Activated B cell treated with CpG ODN at 0.5 μM for 24 hours (primary cell): Measurements from ENCODE around the gene PSMC5. TPM values are rescaled to one million over a fixed set of nuclear protein-coding genes. Genes with fewer than 3 reads are reported as not detected.

Experiments used
- ATAC-seq: fragments of 200-7000 bp; cut with Tn5 transposase; one replicate; pipeline ENCODE4 v1.10.0; 2021; ENCODE audit warnings: low read depth, mild to moderate bottlenecking, moderate library complexity
- CTCF ChIA-PET: fragments of 350-600 bp; sonication (Branson Sonifier 250); formaldehyde crosslinking; loops from one replicate; lab custom pipeline; 2021; ENCODE audit warnings: antibody characterized with exemption; lab: Charles Lee
- POLR2A ChIA-PET: fragments of 350-600 bp; sonication (Branson Sonifier 250); formaldehyde crosslinking; loops from one replicate; lab custom pipeline; 2021; ENCODE audit warnings: antibody characterized with exemption; lab: Charles Lee
- DNase-seq: peaks from one replicate; pipeline ENCODE4 v3.0.0; 2022
- H3K27ac Mint-ChIP-seq: one replicate; pipeline ENCODE4 v1.8.0; 2020; ENCODE audit warnings: mixed read lengths
- H3K27me3 Mint-ChIP-seq: one replicate; pipeline ENCODE4 v1.8.0; 2021; ENCODE audit warnings: mixed read lengths
- H3K36me3 Mint-ChIP-seq: one replicate; pipeline ENCODE4 v1.8.0; 2021; ENCODE audit warnings: low read depth, mixed read lengths
- H3K4me1 Mint-ChIP-seq: one replicate; pipeline ENCODE4 v1.8.0; 2021; ENCODE audit warnings: mixed read lengths
- H3K4me3 Mint-ChIP-seq: one replicate; pipeline ENCODE4 v1.8.0; 2020; ENCODE audit warnings: mild to moderate bottlenecking, mixed read lengths
- H3K9me3 Mint-ChIP-seq: one replicate; pipeline ENCODE4 v1.8.0; 2020; ENCODE audit warnings: mixed read lengths
- CTCF ChIP-seq: fragments of 200-600 bp; IDR thresholded peaks from one replicate; pipeline ENCODE4 v1.8.0; 2022; ENCODE audit warnings: antibody characterized with exemption, mild to moderate bottlenecking
- intact Hi-C: fragments of 100-400 bp; cut with micrococcal nuclease; formaldehyde crosslinking; loops from one replicate; pipeline ENCODE4 v1.15.1; 2024
- total RNA-seq: library from RNA; stranded (reverse); gene quantifications from 2 replicates; pipeline ENCODE4 v1.2.3, GENCODE V29; 2022

The PSMC5 gene
- total RNA-seq, 1 donor from 2014 or later: 157 TPM

DNA sequence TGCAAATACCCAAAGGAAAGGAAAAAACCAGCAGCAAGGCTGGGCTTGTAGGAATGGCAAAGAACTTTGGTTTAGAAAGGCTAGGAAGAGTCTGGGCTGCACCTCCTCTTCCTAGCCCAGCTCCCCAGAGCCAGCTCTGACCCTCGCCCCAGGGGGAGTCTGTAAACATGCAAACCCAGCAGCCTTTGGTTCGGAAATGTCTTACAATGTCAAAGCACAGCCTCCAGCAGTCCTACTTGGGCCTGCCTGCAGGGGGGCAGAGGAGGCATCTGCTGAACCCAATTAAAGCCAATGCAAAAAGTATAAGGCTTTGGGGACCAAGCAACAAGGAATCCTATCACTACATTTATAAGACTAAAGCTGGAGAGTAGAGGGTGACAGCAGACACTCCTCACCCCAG, 5.2 kb downstream of the PSMC5 start:
- ChIA-PET CTCF (interaction anchor here (1.3 kb wide), 1 partner anchor 9 kb away, joined by 5 read pairs; no protein-coding TSS in a partner anchor), POLR2A (interaction anchor here (0.9 to 5.3 kb wide), 5 partner anchors 8 to 136 kb away, joined by 3 to 30 read pairs (median 4); partner anchors contain the start of genes DDX42 and SMARCD2)
- no peaks in the 10 kb centered on the region for H3K9me3 Mint-ChIP-seq
- H3K4me1 Mint-ChIP-seq: peaks cover 54% of the 10 kb centered on the region
- DNase-seq (no peak), ATAC-seq (no peak)
- no peak overlapping the region for H3K27ac Mint-ChIP-seq
- TF ChIP-seq CTCF: no peak
- H3K27me3 Mint-ChIP-seq: no peaks in the 10 kb centered on the region
- no peak overlapping the region for H3K4me3 Mint-ChIP-seq
- peaks cover 90% of the 10 kb centered on the region for H3K36me3 Mint-ChIP-seq
- intact Hi-C loops: no loop called here

DNA sequence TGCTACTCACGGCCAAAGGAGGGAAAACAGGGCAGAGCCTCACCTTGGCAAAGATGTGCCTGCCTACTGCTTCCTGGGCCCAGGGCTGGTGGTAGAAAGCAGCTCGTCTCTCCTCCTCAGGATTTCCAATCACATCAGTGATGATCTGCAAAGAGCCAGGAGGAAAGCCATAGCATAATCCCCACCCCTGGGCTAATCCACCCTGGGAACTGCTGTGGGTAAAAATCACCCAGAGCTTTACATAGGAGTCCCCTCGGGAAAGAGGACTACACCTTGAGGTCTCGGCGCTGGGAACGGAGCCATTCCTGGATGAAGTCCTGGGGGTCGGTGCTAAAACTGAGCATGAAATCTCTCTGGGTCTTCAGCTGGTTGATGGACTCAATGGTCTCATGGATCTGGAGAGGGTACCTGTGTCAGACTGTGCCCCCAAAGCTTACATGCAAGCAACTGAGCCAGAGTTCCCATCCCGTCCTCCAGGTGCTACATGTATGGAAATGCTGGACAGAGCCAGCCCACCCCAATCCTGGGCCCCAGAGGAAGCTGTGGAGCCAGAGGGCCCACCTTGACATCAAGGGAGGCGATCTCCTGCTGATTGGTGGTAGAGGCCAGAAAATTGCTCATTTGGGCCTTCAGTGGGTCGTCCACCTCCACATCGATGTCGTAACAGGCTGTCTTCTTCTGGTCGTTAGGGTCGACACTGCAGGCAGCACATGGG, 6.0 kb downstream of the PSMC5 start:
- ATAC-seq: no peak
- Mint-ChIP-seq H3K9me3 (no peaks in the 10 kb centered on the region), H3K4me3 (no peak overlapping the region), H3K27me3 (no peaks in the 10 kb centered on the region), H3K4me1 (peaks cover 53% of the 10 kb centered on the region), H3K36me3 (peaks cover 85% of the 10 kb centered on the region), H3K27ac (no peak overlapping the region)
- ChIA-PET CTCF (interaction anchor here (1.3 kb wide), 1 partner anchor 9 kb away, joined by 5 read pairs; no protein-coding TSS in a partner anchor), POLR2A (interaction anchor here (0.9 to 5.3 kb wide), 4 partner anchors 10 to 312 kb away, joined by 4 to 30 read pairs (median 5); partner anchors contain the start of genes DDX42 and SMARCD2)
- no peak for TF ChIP-seq CTCF
- intact Hi-C loops: no loop called here
- no peak for DNase-seq

- no peak overlapping the region for H3K27ac Mint-ChIP-seq
- ATAC-seq: no peak
- intact Hi-C loops: loop anchor here (2.0 kb wide), 1 partner anchor 221 kb away; no protein-coding TSS in a partner anchor
- no peak for TF ChIP-seq CTCF
- H3K36me3 Mint-ChIP-seq: peaks cover 78% of the 10 kb centered on the region
- H3K4me1 Mint-ChIP-seq: peaks cover 56% of the 10 kb centered on the region
- H3K4me3 Mint-ChIP-seq: no peak overlapping the region
- DNase-seq: no peak
- POLR2A ChIA-PET: interaction anchor here (1.0 to 5.3 kb wide), 4 partner anchors 9 to 312 kb away, joined by 3 to 30 read pairs (median 5); partner anchors contain the start of genes CCDC47 and SMARCD2
- CTCF ChIA-PET: interaction anchor here (0.6 to 1.3 kb wide), 3 partner anchors 8 to 62 kb away, joined by 3 to 5 read pairs (median 3); no protein-coding TSS in a partner anchor
- no peaks in the 10 kb centered on the region for H3K9me3 Mint-ChIP-seq
- H3K27me3 Mint-ChIP-seq: no peaks in the 10 kb centered on the region
Observed at GRCh38 chr17:63833741-63834373, 6.6 kb downstream of the PSMC5 start.

GRCh38 chr17:63834431-63835166, 7.4 kb downstream of the PSMC5 start:
- Mint-ChIP-seq H3K4me3 (no peak overlapping the region), H3K4me1 (peaks cover 56% of the 10 kb centered on the region), H3K27me3 (no peaks in the 10 kb centered on the region), H3K9me3 (no peaks in the 10 kb centered on the region), H3K27ac (peak overlapping the region; percentile 65), H3K36me3 (peaks cover 71% of the 10 kb centered on the region)
- no peak for TF ChIP-seq CTCF
- peak; percentile 88 for ATAC-seq
- intact Hi-C loops: loop anchor here (1.0 to 2.0 kb wide), 3 partner anchors 7 to 409 kb away; partner anchors contain the start of genes FTSJ3 and PSMC5
- DNase-seq: no peak
- POLR2A ChIA-PET: interaction anchor here (1.0 to 5.3 kb wide), 4 partner anchors 8 to 311 kb away, joined by 3 to 30 read pairs (median 5); partner anchors contain the start of genes CCDC47 and SMARCD2
- CTCF ChIA-PET: interaction anchor here (0.6 to 0.9 kb wide), 3 partner anchors 16 to 139 kb away, joined by 3 read pairs; no protein-coding TSS in a partner anchor
